T-helper 2 cell treated with Interferon-gamma antibody and Interleukin-4, amounts not matched to agents 100 ng/mL and 5 ng/mL, for 36 hours (primary cell): Measurements from ENCODE around the gene PJVK. TPM values are rescaled to one million over a fixed set of nuclear protein-coding genes. Genes with fewer than 3 reads are reported as not detected.
"Not testable (repeated sequence)": the region's sequence is repeated elsewhere in the genome, so short reads cannot be mapped to it uniquely, and the experiment has no call there.

Experiments
- intact Hi-C: fragments of 100-400 bp; cut with micrococcal nuclease; formaldehyde crosslinking; loops from one replicate; pipeline ENCODE4 v1.15.1; 2023
- total RNA-seq: library from RNA; stranded (reverse); gene quantifications from 2 replicates; pipeline ENCODE4 v1.2.3, GENCODE V29; 2022

PJVK gene, protein sequence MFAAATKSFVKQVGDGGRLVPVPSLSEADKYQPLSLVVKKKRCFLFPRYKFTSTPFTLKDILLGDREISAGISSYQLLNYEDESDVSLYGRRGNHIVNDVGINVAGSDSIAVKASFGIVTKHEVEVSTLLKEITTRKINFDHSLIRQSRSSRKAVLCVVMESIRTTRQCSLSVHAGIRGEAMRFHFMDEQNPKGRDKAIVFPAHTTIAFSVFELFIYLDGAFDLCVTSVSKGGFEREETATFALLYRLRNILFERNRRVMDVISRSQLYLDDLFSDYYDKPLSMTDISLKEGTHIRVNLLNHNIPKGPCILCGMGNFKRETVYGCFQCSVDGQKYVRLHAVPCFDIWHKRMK
- total RNA-seq = 1.7 and 2.3 TPM in 2 replicates

DNA sequence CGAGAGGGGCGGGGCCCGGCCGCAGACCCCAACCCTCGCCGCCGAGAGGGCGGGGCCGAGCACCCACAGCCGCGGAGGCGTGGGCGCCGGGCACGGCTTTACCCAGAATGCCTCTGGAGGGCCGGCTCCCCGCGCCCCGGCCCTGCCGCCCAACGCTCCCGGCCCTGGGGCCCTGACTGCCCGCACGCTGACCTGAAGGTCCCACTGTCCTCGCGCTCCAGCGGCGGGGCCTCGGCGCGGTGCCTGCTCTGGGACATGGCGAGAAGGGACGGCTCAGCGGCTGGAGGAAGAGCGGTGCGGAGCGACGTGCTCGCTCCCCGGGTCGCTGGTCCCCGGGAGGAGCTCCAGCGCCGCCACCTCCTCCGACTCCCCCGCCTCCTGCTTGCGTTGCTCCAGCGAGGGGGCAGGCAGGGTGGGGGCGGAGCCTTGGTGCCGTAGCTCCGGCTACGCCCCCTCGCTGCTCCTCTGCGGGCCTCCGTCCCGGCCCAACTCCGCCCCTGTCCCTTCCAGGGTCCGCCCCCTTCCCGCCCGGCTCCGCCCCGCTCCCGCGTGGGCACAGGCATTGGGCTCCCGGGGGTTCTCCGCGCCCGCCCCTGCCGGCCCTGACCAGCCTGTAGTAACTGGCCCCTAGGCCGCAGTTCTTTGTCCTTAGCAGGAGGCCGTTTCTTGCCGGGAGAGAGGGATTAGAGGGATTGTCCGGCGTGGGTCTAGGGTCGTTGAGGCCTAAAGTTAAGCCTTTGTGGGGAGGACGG lies at the start of gene PJVK, which contains the start of gene PRKRA:
Gene PJVK, plus strand, starts transcription at position 605 of the 752 bp plus-strand sequence. CDS start 2,032 bp downstream, outside the sequence.
Gene PRKRA, minus strand, starts transcription at position 402 of the 752 bp plus-strand sequence. Its CDS starts 145 bp downstream, at position 257.
- intact Hi-C loops = loop anchor here (1.0 to 2.0 kb wide), 7 partner anchors 27 to 1556 kb away; partner anchors contain the start of genes CWC22, FKBP7, OSBPL6 and RBM45

DNA sequence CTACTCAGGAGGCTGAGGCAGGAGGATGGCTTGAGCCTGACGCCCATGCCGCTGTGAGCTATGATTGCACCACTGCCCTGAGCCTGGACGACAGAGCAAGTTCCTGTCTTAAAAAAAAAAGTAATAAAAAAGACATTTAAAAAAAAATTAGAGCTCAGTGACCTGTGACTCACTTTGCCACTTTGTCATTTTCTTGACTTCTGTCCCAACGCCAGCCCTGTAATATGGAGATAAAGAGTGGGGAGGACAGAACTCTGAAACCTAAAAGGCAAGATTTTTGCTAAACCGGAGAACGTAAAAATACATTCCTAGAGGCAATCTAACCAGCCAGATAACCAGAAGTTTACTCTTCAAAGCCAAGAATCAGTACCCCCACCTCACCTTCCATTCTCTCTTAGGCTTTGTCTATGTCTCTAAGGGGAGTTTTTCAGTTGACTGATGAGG lies 49.2 kb upstream of the PJVK start:
- intact Hi-C loops = no loop called here

DNA sequence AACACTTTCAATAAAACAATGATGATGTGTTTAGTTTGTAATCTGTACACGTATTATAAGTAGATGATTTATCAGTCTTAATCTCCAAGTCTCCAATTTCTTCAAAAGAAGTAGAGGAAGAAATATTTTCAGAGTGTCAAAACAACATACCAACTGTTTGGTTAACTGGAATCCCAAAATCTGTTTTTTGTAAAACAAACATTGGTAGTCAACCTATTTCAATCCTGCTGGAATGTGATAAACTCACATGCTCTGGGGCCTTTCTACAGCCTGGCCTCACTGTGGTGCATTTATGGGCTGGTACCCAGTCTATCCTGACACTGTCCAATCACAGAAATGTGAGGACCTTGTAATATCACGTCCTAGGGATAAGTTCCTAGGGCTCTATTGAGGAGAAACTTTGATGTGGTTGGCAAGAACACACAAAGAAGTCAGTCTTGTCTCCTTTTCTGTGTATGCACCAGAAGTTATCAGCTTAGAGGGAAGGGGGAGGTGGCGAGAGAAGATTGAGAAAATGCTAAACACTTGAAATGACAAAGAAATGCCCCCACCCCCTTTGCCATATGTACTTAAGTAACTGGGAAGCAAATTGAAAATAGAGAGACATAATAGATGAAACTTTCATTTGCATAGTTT lies 47.4 kb upstream of the PJVK start:
- intact Hi-C loops = loop anchor here (1.0 kb wide), 1 partner anchor 10 kb away; no protein-coding TSS in a partner anchor

DNA sequence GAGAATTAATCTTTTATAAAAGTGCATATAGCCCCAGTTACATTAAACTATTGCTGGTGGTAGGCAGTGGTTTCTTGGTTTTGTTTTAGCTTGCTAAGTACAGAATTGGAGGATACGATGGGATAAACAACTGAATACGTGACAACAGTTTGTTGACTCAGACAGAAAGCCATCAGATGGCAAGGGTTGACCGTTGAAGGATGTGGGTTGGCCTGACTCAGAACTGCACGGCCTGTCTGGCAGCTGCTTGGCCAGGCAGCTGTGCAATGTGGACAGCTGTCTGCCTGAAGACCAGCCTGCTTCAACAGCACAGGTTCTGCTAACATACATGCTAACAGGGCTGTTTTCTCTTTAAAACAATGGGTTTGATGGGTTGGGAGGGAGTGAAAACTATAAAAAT lies 46.8 kb upstream of the PJVK start:
- intact Hi-C loops = loop anchor here (1.0 kb wide), 1 partner anchor 9 kb away; no protein-coding TSS in a partner anchor

DNA sequence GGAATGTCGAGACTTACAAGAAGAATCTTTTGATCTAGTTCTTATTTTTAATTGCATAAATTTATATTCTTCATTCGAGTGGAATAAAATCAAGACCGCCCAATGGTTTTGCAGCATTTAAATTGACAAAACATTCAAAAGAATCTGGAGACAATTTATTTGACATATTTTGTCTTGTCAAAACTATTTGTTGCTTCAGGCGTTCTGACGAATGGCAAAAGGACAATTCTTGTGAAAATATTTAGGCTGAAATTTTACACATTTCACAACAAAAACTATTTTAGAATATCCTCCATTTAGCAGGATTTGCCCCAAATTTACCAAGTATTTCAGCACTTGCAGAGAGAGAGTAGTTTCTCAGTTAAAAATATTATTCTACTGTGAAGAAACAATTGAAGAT lies 41.9 kb upstream of the PJVK start:
- intact Hi-C loops = no loop called here

DNA sequence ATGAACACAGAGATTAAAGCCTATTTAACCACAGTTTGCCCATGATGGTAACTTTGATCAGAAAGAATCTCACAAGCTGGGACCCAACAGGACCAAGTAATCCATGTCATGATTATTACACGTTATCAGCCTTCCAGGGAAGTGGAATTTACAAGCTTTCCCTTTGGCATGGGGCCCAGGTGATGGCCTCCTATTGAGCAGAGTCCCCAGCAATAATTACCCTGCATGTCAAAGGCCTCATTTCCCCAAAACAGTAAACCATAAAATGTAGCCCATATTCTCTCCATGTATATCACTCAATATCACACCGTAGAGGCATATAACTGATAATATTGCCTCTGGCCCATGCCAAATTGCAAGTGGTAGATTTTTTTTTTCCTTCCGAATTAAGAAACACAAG lies 39.1 kb upstream of the PJVK start:
- intact Hi-C loops = no loop called here

DNA sequence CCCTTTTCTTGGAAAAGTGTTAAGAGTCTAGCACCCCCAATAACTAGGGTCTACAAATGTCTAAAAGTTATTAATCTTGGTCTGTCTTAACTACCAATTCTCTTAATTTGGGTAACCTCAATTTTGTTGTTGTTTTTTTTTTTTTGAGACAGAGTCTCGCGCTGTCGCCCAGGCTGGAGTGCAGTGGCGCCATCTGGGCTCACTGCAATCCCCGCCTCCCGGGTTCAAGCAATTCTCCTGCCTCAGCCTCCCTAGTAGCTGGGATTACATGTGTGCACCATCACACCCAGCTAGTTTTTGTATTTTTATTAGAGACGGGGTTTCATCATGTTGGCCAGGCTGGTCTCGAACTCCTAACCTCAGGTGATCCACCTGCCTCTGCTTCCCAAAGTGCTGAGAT lies 38.7 kb upstream of the PJVK start:
- intact Hi-C loops = not testable (repeated sequence)

DNA sequence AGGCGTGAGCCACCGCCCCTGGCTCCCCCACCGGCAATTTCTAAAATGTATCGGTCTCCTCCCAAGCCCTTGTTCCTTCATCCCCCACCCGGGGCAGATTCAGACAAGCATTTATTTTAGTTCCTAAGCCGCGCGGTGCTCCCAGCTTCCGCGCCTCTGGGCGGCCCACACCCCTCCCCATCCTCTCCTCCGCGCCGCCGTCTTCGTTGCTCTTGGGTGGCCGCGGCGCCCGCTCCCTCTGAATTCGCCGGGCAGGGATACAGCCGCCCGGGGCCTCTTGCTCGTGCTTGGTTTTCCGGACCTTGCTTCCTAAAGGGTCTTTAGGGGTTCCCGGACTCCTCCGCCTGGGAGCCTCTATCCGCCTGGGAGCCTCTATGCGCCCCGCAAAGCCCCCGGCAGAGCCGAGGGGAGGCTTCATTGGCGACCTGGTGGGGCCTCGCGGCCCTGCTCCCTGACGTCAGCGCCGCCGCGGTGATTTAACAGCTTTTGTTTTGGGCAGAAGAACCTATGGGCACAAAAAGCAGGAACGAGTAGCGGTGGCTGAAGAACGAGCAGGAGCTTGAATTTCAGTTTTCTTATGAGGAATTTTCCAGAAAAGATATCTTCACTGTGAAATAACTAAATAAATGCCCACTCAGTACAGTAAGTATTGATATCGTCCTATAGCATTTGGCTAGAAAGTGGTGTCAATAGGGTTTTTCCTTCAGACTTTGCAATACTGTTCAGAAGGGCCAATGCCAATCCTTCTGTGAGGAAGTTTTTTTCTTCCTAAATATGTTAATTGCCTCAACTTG lies 37.5 kb upstream of the PJVK start:
- intact Hi-C loops = loop anchor here (1.0 to 2.0 kb wide), 8 partner anchors 9 to 301 kb away; partner anchors contain the start of genes FKBP7, OSBPL6 and RBM45

DNA sequence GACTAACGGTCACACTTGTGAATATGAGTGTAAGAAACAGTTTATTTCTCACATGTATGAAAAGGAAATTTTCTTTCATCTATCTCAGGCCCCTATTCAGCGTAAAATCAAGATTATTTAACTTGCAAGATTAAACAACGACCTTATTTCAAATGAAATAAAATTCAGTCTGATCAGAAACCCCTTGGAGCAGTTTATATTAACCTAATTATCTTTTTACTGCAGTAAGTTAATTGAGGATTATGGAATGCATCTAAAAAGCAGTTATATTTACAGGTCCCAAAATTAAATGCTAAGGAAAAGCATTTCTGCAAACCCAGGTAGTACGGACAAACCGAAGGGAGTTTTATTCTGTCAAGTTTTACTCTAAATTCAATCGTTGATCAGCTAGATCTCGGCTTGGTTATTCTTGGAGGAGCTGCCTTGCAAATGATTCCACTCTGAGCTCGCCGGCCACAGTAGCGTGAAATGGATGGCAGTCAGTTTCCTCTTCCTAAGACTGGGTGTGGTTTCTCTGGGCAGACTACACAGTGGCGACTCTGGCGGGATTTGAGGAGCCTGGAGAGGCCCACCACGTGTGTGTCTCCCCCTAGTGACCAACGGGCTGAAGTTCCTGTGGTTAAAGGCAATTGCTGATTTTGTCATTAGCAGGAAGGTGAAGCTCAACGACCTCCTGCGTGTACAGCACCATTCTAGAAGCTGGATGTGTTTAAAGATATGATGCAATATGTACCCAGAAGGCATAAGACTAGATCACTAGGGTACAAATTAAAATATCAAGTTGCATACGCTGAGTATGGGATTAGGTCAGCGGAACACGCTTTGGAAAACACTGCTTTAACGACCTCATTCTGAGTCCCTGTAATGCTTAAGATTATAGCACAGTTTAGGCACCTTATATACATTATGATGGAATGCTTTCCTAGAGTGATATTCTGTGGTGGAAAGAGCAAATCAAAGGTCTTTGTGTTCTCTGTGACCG lies 36.6 kb upstream of the PJVK start:
- intact Hi-C loops = loop anchor here (1.0 to 2.0 kb wide), 7 partner anchors 17 to 302 kb away; partner anchors contain the start of genes FKBP7, OSBPL6 and RBM45

DNA sequence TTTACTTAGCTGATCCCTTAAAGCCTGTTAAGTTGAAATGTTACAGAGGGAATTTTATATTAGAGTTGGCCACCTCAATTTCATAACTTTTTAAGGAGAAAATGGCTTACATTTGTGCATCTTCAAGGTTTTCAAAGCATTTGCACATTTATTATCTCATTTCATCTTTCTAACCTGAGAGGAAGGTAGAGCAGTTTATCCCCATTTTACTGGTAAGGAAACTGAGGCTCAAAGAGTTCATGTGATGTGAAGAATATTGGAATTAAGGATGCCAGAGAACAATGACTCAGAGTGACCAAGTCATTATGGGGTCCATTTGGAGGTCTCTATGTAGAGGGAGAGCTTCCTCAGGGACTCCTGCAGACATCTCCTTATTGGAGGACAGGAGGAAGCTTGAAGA lies 35.2 kb upstream of the PJVK start:
- intact Hi-C loops = loop anchor here (2.0 kb wide), 1 partner anchor 221 kb away; the partner anchor contains the start of gene OSBPL6

DNA sequence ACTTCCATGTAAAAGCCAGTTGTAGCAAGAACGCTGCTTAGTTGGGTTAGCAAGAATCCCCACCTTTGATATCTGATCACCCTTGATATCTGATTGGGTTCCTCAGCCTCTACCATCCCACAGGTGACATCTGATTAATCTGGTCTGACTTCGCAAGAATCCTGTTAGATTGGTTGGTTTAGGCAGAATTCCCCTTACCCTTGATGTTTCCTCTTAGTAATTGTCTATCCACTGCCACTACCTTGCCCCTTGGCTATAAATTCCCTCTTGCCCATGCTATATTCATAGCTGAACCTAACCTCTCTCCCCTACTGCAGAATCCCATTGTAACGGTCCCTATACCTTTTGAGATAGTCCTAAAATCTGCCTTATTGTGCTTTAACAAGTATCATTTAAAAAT lies 33.3 kb upstream of the PJVK start:
- intact Hi-C loops = no loop called here

DNA sequence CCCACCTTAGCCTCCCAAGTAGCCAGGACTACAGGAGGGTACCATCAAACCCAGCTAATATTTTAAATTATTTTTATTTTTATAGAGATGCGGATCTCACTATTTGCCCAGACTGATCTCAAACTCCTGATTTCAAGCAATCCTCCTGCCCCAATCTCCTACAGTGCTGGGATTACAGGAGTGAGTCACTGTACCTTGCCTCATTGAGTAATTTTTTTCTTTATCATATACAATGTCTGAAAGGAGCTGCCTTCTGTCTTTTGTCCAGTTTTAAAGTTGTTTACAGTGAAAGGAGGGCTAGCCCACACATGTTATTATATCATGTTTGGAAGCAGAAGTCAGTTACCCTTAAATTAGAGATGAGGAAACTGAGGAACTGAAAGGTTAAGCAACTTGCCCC lies 32.8 kb upstream of the PJVK start:
- intact Hi-C loops = no loop called here

DNA sequence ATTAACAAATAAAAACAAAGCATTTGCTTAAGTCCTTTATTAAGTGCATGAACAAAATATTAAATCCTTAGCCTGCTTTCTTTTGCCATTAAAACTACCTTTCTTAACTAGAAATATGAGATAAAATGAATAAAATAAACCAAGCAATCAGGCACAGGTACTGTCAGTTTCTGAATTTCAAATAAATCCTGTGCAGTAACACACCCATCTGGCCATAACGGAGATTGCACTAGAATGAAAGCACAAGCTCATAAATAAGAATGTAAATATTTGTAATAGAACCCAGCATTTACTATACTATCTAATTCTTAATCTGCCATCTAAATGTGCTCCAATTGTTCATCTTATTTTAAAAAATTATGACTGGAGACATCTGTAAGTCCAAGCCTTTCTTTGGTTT lies 32.1 kb upstream of the PJVK start:
- intact Hi-C loops = no loop called here

DNA sequence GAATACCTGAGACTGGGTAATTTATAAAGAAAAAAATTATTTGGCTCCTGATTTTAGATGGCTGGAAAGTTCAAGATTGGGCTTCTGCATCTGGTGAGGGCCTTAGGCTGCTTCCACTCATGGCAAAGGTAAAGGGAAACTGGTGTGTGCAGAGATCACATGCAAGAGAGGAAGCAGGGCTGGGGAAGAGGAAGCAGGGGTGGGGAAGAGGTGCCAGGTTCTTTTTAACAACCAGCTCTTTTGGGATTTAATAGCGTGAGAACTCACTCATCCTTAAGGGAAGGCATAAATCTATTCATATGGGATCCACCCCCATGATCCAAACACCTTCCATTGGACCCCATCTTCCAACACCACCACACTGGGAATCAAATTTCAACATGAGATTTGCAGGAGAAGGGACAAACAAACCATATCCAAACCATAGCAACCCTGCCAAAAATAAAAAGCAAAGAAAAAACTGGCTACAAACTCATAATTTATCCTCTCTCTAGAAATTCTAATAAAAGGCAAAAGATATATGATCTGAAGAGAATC lies 30.6 kb upstream of the PJVK start:
- intact Hi-C loops = no loop called here

DNA sequence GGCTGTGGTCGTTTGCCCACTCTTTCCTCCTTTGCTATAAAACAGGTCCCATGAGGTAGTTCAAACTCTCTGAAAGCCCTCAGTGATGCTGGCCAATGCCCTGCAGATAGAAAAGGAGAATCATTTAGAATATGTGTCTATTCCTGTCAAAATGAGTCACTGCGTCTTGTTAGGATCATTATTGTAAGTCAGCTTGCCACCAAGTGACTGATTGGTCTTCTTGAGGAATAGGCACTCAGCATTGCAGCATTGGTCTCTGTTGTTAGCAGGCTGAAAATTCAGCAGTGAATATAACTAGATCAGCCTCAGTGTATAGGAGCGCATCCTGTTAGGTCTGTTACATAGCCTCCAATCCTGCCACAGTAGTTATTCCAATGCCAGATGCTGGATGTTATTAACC lies 29.1 kb upstream of the PJVK start:
- intact Hi-C loops = no loop called here

DNA sequence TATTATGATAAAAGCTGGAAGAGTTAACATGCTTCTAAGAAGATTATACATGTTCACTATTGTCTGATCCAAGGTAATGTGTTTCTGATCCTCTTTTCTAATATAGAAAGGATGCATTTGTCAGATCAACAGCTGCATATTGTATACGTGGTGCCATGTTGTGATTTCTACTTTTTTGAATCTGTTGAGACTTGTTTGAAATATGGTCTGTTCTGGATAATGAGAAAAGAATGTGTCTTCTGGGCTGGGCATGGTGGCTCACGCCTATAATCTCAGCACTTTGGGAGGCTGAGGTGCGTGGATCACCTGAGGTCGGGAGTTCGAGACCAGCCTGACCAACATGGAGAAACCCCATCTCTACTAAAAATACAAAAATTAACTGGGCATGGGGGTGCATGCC lies 27.4 kb upstream of the PJVK start:
- intact Hi-C loops = not testable (repeated sequence)

DNA sequence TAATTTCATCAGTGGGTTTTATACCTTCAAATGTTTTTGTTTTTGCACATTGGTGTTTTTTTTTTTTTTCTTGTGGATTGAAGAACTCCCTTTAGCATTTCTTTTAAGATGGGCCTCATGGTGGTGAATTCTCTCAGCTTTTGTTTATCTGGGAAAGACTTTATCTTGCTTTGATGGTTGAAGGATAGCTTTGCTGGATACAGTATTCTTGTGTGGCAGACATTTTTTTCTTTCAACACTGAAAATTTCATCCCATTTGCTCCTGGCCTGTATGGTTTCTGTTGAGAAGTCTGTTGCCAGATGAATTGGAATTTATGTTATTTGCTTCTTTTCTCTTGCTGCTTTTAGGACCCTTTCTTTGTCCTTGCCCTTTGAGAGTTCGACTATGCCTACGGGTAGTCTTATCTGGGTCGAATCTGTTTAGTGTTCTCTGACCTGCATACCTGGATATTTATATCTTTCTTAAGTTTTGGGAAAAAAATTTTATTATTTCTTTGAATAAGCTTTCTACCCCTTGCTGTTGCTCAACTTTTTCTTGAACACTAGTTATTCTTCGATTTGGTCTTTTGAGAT lies 25.8 kb upstream of the PJVK start:
- intact Hi-C loops = no loop called here

DNA sequence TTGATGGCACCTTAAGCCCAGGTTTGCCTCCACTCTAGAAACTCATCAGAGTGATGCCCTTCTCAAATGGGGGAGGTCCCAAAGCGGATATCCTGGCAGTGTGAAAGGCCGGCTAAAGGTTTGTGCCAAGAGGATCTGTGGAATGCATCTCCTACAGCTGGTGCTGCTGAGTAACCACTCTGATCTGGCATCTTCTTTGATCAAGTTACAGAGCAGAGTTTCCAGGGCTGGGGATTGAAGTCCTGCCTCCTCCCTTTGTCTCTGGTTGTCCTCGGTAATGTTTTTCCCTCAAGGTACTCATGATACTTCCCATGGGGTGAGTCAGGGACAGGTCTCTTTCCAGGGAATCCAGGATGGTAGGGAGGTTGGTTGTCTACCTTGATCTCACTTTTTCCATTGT lies 24.8 kb upstream of the PJVK start:
- intact Hi-C loops = no loop called here

DNA sequence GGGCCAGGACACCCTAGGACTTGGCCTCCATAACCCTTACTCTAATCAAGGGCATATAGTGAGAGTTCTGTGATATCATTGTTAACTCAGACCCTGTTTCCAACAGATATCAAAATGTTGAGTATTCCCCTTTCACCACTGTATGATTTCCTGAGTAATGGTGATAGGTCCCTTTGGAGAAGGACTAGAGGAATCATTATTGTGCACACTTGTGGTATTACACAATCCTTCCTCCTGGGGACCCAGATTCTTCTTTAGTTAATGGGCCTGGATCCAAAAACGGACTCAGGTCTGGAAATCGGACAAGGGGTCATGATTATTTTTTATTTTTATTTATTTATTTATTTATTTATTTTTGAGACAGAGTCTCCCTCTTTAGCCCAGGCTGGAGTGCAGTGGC lies 23.7 kb upstream of the PJVK start:
- intact Hi-C loops = no loop called here
